ENCODE data around the gene RNF223. TPM values are rescaled to one million over a fixed set of nuclear protein-coding genes. Genes with fewer than 3 reads are reported as not detected.

Gene RNF223
- total and polyA plus RNA-seq, 4 donors = 0.54 to 2.4 (median 1.4) TPM

GRCh38 chr1:1051127-1051810, 22.8 kb downstream of the RNF223 start:
- ATAC-seq (ENCODE audit: insufficient read depth, low FRiP score) (no peak), DNase-seq (no peak)
- H3K27me3 ChIP-seq (ENCODE audit: control insufficient read depth in 3 of 3, insufficient read depth in 3 of 3, low read length in 2 of 3) = no peaks in the 10 kb centered on the region
- no peaks in the 10 kb centered on the region for H3K4me1 ChIP-seq (ENCODE audit: control insufficient read depth in 5 of 5, insufficient read depth in 5 of 5, low read length in 5 of 5)
- H3K27ac ChIP-seq (ENCODE audit: low read depth in 1 of 2, low read length in 1 of 2) = no peak overlapping the region
- no peak overlapping the region for H3K4me3 ChIP-seq
- peaks cover 0 to 67% (median 12%) of the 10 kb centered on the region in 4 donors for H3K36me3 ChIP-seq (ENCODE audit: control insufficient read depth in 4 of 4, insufficient read depth in 4 of 4, low read length in 4 of 4)
- TF ChIP-seq CTCF (IDR thresholded peaks at IDR 0.05; ENCODE audit: control extremely low read depth, extremely low read depth) = no peak
- no peak overlapping the region for H3K9ac ChIP-seq (ENCODE audit: insufficient read depth in 1 of 2, low read length in 2 of 2)
- no peaks in the 10 kb centered on the region for H3K9me3 ChIP-seq (ENCODE audit: control insufficient read depth in 4 of 4, insufficient read depth in 3 of 4, low read length in 3 of 4)
- WGBS, 2 donors = 94% methylated on average over 41 to 46 of the region's 46 CpGs

GRCh38 chr1:1050577-1051052, 23.5 kb downstream of the RNF223 start:
- no peak overlapping the region for H3K9ac ChIP-seq (ENCODE audit: insufficient read depth in 1 of 2, low read length in 2 of 2)
- no peaks in the 10 kb centered on the region for H3K27me3 ChIP-seq (ENCODE audit: control insufficient read depth in 3 of 3, insufficient read depth in 3 of 3, low read length in 2 of 3)
- H3K27ac ChIP-seq (ENCODE audit: low read depth in 1 of 2, low read length in 1 of 2) = no peak overlapping the region
- ATAC-seq (ENCODE audit: insufficient read depth, low FRiP score) (no peak), DNase-seq (no peak)
- 93 to 94% methylated on average over 29 to 32 of the region's 32 CpGs for WGBS, 2 donors
- H3K36me3 ChIP-seq (ENCODE audit: control insufficient read depth in 4 of 4, insufficient read depth in 4 of 4, low read length in 4 of 4) = peaks cover 0 to 73% (median 13%) of the 10 kb centered on the region in 4 donors
- H3K9me3 ChIP-seq (ENCODE audit: control insufficient read depth in 4 of 4, insufficient read depth in 3 of 4, low read length in 3 of 4) = no peaks in the 10 kb centered on the region
- no peak for TF ChIP-seq CTCF (IDR thresholded peaks at IDR 0.05; ENCODE audit: control extremely low read depth, extremely low read depth)
- no peaks in the 10 kb centered on the region for H3K4me1 ChIP-seq (ENCODE audit: control insufficient read depth in 5 of 5, insufficient read depth in 5 of 5, low read length in 5 of 5)
- no peak overlapping the region for H3K4me3 ChIP-seq

GRCh38 chr1:1049318-1050165, 24.6 kb downstream of the RNF223 start:
- DNase-seq = no peak
- 94 to 95% methylated on average over 57 of the region's 57 CpGs for WGBS, 2 donors
- no peak for ATAC-seq (ENCODE audit: insufficient read depth, low FRiP score)

More at GRCh38 chr1:1049318-1050165, 24.6 kb downstream of the RNF223 start:
- Histone ChIP-seq H3K4me3 (no peak overlapping the region), H3K4me1 (ENCODE audit: control insufficient read depth in 5 of 5, insufficient read depth in 5 of 5, low read length in 5 of 5) (no peaks in the 10 kb centered on the region), H3K36me3 (ENCODE audit: control insufficient read depth in 4 of 4, insufficient read depth in 4 of 4, low read length in 4 of 4) (peaks cover 0 to 73% (median 10%) of the 10 kb centered on the region in 4 donors), H3K9ac (ENCODE audit: insufficient read depth in 1 of 2, low read length in 2 of 2) (no peak overlapping the region), H3K9me3 (ENCODE audit: control insufficient read depth in 4 of 4, insufficient read depth in 3 of 4, low read length in 3 of 4) (no peaks in the 10 kb centered on the region), H3K27me3 (ENCODE audit: control insufficient read depth in 3 of 3, insufficient read depth in 3 of 3, low read length in 2 of 3) (no peaks in the 10 kb centered on the region), H3K27ac (ENCODE audit: low read depth in 1 of 2, low read length in 1 of 2) (no peak overlapping the region)
- no peak for TF ChIP-seq CTCF (IDR thresholded peaks at IDR 0.05; ENCODE audit: control extremely low read depth, extremely low read depth)
